Measurements from ENCODE around the gene SLC7A11. TPM values are rescaled to one million over a fixed set of nuclear protein-coding genes. Genes with fewer than 3 reads are reported as not detected.
"Not testable (repeated sequence)": the region's sequence is repeated elsewhere in the genome, so short reads cannot be mapped to it uniquely, and the experiment has no call there.

SLC7A11 gene
- total RNA-seq, 4 donors from 2014 or later = 0.61 to 5.1 TPM; not detected in 2

DNA sequence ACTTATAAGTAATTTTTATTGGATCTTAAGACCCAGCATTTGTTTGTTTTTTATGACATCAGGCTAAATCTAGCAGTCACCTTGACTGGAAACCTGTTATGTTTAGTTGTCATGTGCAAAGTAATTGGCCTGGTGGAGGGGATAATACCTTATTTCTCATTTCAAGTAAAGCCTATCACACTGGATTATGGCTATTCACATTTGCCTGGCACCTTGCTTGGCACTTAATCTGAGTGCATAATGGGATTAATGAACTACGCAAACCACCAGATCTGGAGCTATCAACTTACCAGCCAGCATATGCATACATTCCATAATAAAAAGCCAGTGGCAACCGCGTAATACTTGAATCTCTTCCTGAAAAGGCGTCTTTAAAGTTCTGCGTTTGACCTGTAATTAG is 23.2 kb downstream of the SLC7A11 start:
- intact Hi-C loops (cut with DNase I; ENCODE audit: low total_unique reads) = no loop called here
- H3K9me3 ChIP-seq = no peaks in the 10 kb centered on the region
- no peak overlapping the region for H3K27ac ChIP-seq

DNA sequence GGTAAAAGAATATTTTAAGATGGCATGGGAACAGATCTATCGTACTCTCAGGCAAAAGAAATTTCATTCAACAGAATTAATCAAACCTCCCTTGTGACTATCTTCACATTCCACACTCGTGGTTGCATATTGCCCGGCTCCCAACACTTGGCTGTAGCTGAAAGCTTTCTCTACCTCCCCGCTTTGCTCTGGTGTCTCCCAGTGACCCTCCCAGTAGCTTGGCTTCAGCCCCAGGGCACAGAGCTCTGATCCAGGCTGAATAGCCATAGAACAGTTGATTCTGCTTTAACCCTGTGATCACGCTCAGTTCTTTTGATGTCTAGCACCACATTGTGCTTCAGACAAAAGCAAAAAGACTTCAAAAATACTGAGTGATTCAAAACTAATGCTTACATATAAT is 24.6 kb downstream of the SLC7A11 start:
- H3K9me3 ChIP-seq = no peaks in the 10 kb centered on the region
- no peaks in the 10 kb centered on the region for H3K4me1 ChIP-seq
- no peaks in the 10 kb centered on the region for H3K27me3 ChIP-seq
- intact Hi-C loops (cut with DNase I; ENCODE audit: low total_unique reads) = no loop called here
- no peak for DNase-seq
- no peak overlapping the region for H3K27ac ChIP-seq
- H3K36me3 ChIP-seq = no peaks in the 10 kb centered on the region
- TF ChIP-seq CTCF (IDR thresholded peaks at IDR 0.05) (no peak), POLR2A (IDR thresholded peaks at IDR 0.05) (no peak)
- H3K4me3 ChIP-seq = no peak overlapping the region

More for the DNA sequence above, 23.2 kb downstream of the SLC7A11 start:
- TF ChIP-seq POLR2A (IDR thresholded peaks at IDR 0.05) (no peak), CTCF (IDR thresholded peaks at IDR 0.05) (no peak)
- Histone ChIP-seq H3K4me1 (no peaks in the 10 kb centered on the region), H3K27me3 (no peaks in the 10 kb centered on the region), H3K36me3 (no peaks in the 10 kb centered on the region), H3K4me3 (no peak overlapping the region)
- no peak for DNase-seq

- Histone ChIP-seq H3K36me3 (no peaks in the 10 kb centered on the region), H3K27ac (no peak overlapping the region), H3K9me3 (no peaks in the 10 kb centered on the region), H3K4me3 (no peak overlapping the region), H3K4me1 (no peaks in the 10 kb centered on the region), H3K27me3 (no peaks in the 10 kb centered on the region)
- intact Hi-C loops (cut with DNase I; ENCODE audit: low total_unique reads) = no loop called here
- TF ChIP-seq CTCF (IDR thresholded peaks at IDR 0.05) (no peak), POLR2A (IDR thresholded peaks at IDR 0.05) (no peak)
- no peak for DNase-seq
These were observed 25.8 kb downstream of the SLC7A11 start for GRCh38 chr4:138216272-138216867.

DNA sequence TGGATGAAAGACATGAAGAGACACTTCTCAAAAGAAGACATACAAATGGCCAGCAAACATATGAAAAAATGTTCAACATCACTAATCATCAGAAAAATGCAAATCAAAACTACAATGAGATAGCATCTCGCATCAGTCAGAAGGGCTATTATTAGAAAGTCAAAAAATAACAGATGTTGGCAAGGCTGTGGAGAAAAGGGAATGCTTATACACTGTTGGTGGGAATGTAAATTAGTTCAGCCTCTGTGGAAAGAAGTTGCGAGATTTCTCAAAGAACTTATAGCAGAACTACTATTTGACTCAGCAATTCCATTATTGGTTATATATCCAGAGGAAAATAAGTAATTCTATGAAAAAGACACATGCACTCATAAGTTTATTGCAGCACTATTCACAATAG is 31.6 kb downstream of the SLC7A11 start:
- H3K9me3 ChIP-seq; H3K27ac ChIP-seq; H3K4me3 ChIP-seq; DNase-seq; H3K4me1 ChIP-seq; H3K36me3 ChIP-seq; intact Hi-C loops (cut with DNase I; ENCODE audit: low total_unique reads); H3K27me3 ChIP-seq: not testable (repeated sequence)

GRCh38 chr4:138209094-138209493 is 33.1 kb downstream of the SLC7A11 start:
- no peaks in the 10 kb centered on the region for H3K36me3 ChIP-seq
- no peaks in the 10 kb centered on the region for H3K9me3 ChIP-seq
- no peaks in the 10 kb centered on the region for H3K27me3 ChIP-seq
- no peak overlapping the region for H3K4me3 ChIP-seq
- H3K4me1 ChIP-seq = no peaks in the 10 kb centered on the region
- intact Hi-C loops (cut with DNase I; ENCODE audit: low total_unique reads) = no loop called here
- TF ChIP-seq CTCF (IDR thresholded peaks at IDR 0.05) (no peak), POLR2A (IDR thresholded peaks at IDR 0.05) (no peak)
- DNase-seq = no peak
- no peak overlapping the region for H3K27ac ChIP-seq

All from uterus (tissue), 4 donors.